Measurements from ENCODE around the gene ADAMTS13.
"Not testable (repeated sequence)": the region's sequence is repeated elsewhere in the genome, so short reads cannot be mapped to it uniquely, and the experiment has no call there.

Gene ADAMTS13

DNA sequence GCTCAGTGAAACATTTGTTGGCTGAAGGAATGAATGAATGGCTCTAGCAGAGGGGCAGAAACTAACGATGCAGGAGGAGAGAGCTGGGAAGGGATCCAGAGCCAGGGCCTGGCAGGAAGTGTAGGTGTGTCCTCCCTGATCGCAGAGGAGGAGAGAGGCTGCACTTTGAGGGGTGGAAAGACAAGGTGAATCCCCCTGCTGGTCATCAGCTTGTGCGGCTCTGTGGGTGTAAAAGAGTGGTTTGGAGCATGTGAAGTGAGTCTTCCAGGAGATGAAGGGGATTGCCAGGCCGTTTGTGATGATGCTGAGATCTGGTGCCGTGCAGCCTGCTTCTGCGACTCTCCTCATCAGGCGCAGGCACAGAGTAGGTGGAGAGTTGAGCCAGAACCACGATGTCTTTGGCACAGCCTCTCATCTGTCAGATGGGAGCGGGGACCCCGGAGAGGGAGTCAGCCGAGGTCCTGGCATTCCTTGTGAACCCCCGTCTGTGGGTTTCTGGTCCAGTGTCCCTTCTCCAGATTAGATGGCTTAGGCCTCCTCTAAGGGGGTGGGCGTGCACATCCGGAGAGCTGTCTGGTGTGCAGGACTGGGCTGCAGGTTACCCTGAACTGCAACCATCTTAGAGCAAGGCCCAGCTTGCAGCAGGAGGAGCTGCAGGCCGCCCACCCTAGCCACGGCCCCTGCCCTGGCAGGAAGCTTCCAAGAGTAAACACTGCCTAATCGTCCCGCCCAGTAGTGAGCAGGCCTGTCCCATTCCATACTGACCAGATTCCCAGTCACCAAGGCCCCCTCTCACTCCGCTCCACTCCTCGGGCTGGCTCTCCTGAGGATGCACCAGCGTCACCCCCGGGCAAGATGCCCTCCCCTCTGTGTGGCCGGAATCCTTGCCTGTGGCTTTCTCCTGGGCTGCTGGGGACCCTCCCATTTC, at the start of gene ADAMTS13:
Gene ADAMTS13 (plus strand): TSS at position 753 of the 928 bp plus-strand sequence. CDS start 77 bp downstream, at position 830.
- DNase-seq, result no peak

DNA sequence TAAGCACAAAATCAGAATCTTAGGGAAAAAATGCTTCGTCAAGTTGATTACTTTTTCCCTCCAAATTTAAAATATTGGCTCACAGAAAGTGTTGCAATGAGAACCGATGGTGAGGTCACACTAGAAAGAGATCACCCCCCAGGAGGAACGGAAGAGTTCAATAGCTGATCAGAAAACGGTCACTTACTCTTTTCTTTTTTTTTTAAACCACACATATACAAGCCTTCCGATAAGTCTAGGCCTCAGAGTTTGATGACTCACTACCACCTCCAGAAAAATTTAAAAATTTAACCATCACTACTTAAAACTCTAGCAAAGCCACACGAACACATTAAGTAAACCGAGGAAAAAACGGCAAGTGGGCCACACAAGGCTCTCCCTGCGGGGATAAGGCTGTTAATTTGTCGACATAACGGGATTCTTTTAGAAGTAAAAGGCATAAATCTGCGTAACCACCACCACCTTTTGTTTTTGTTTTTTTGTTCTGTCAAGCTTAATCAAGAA, 47.5 kb upstream of the ADAMTS13 start:
- no peak for DNase-seq

DNA sequence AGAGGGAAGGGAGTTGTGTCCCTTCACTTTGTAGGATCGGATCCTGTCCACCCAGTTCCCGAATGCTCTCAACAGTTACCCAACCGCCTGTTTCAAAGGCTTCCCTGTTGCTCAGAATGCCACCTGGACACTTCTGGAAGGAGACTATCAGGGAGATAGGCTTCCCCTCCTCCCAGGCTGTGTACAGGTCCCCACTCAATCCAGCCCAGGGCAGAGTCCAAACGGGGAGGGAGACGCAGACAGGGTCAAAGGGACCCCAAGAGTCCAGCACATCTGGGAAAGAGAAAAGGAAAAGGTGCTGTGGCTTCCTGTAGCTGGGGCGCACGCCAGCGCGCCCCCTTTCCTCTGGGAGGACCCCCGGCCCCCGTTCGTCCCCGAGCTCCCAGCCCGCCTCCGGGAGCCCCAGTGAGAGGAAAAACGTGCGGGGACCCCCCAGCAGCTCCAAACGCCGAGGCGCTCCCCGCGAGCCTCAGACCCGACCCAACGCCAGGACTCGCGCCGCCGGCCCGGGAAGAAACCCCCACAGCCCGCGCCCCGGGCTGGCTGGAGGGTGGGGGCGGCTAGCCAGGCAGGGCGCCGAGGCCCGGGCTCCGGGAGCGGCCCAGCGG, 46.9 kb upstream of the ADAMTS13 start:
- no peak for DNase-seq

DNA sequence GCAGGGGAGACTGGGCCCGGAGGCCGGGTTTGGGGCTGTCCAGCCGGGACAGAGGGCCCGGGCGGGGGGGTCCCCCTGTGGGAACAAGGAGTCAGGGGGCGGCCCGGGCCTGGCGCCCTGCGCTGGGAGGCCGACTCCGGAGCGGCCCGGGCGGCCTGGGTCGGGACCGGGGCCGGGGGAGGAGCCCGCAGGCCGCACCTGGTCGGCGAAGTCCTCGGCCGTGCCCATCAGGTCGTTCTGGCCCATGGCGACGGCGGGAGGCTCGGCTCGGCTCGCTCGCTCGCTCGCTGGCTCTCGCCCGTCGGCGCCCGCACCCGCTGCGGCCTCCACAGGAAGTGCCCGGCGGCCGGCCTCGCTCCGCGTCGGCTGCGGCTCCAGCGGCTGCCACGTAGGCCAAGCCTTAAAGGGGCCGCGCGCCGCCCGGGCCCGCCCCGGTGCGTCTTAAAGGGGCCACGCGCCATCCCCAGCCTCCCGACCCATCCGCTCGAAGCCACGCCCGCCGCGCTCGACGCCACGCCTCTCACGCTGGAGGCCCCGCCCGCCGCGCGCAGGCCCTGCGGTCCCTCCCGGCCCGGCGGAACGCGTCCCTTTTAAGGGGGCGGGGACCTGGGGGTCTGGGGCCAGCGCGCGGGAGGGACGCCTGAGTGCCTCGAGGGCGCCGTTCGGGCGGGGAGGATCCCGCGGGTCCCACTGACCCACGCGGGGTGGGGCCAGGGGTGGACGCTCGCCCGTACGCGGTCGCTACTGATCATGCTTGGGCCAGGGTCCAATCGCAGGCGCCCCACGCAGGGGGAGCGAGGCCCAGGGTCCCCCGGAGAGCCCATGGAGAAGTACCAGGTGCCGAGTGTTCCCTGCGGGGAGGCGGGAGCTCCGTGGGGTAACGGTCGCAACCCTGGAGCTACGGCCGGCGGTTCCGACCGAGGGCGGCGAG, 46.2 kb upstream of the ADAMTS13 start, which contains the start of the genes STKLD1 and SURF4:
Gene STKLD1 (plus strand): TSS at position 643 of the 931 bp plus-strand sequence. CDS start 108 bp downstream, at position 751.
Gene SURF4 (minus strand): TSS at position 337 of the 931 bp plus-strand sequence. CDS start 91 bp downstream, at position 246.
- peak; percentile 90 to 94 for DNase-seq

DNA sequence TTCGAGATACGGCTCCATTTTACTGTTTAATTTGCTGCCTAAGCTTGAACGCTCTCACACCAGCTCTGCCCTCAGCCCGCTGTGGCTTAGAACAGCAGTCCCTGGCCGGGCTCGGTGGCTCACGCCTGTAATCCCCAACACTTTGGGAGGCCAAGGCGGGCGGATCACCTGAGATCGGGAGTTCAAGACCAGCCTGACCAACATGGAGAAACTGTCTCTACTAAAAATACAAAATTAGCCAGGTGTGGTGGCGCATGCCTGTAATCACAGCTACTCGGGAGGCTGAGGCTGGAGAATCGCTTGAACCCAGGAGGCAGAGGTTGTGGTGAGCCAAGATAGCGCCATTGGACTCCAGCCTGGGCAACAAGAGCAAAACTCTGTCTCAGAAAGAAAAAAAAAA, 44.9 kb upstream of the ADAMTS13 start:
- DNase-seq, result not testable (repeated sequence)

DNA sequence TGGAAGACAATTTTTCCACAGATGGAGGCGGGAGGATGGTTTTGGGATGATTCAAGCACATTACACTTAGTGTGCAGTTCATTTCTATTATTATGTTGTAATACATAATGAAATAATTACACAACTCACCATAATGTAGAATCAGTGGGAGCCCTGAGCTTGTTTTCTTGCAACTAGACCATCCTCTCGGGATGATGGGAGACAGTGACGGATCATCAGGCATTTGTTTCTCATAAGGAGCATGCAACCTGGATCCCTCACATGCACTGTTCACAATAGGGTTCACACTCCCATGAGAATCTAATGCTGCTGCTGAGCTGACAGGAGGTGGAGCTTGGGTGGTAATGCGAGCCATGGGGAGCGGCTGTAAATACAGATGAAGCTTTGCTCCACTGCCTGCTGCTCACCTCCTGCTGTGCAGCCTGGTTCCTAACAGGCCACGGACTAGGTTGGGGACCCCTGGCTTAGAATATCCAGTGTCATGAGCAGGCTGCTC, 44.4 kb upstream of the ADAMTS13 start:
- no peak for DNase-seq

DNA sequence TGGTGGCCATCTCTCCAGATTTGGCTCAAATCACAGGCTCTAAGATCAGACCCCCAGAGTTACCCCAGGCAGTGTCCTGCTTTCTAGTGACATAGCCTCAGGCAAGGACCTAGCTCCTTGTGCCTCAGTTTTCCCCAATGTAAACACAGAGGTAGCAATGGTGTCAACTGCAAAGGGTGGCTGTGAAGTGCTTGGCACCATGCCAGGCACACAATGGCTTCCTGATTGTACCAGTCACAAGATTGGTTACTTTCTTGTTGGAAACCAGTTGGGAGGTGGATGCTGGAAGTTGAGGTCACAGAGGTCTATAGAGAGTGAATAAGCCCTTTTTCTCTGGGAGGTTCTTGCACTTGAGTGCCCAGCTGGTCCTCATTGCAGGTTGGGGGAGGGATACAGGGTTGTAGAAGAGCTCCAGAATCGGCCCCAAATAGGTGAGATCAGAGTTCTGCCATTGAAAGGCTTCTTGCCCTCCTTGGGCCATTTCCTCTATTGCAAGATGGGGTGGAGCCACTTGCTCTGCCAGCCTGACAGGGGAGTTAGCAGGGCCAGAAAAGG, 43.7 kb upstream of the ADAMTS13 start:
- no peak for DNase-seq

DNA sequence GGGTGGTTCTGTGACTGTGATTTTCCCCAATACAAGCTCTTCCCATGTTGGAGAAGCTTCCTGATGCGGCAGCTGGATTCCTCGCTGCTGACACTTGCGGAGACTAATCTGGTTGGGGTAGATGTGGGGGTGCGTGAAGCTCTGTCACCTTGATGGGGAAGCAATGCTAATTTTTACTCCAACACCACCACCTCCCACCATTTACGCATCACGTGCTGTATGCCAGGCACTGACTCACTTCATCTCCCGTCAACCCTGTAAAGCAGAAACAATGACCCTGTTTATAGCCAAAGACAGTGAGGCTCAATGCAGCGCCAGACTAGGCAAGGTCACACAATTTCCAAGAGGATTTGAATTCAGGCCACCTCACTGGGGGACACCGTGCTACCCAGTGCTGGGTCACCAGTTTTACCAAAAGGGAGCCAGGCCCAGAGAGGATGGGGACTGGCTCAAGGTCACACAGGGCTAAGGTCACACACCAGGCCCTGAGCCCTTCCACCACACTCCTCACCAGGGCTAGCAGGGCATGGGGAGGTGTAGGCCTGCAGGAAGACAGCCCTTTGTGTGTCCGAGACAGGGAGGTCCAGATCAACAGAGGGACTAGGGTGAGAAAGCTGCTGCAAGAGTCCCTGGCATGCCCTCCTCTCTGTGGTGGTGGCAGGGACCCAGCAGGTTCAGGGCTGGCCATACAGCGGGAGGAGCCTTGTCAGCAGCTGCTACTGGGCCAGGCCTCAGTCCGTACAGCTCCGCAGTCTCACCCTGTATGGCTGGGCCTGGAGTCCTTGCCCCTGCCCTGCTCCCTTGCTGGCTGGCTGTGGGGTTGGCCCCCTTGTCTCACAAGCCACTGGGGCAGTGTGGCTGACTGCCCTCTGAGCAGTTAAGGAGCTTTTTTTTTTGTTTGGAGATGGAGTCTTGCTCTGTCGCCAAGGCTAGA, 42.7 kb upstream of the ADAMTS13 start:
- DNase-seq, result no peak

DNA sequence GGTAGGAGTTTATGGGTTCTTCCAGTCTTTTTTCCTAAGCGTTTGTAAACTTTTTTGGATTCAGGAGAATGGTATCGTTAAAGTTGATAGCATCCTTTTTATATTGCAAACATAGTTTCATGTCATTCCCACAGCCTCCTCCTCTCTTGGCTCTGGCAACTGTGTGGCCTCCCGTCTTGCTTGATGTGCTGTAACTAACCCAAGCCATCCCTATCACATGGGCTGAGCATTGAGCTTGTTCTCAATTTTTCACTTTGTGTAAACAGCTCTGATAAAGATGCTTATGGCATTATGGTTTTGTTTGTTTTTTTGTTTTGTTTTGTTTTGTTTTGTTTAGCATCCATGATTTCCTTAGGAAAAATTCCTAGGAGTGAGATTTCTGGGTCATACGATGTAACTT, 41.4 kb upstream of the ADAMTS13 start:
- no peak for DNase-seq

DNA sequence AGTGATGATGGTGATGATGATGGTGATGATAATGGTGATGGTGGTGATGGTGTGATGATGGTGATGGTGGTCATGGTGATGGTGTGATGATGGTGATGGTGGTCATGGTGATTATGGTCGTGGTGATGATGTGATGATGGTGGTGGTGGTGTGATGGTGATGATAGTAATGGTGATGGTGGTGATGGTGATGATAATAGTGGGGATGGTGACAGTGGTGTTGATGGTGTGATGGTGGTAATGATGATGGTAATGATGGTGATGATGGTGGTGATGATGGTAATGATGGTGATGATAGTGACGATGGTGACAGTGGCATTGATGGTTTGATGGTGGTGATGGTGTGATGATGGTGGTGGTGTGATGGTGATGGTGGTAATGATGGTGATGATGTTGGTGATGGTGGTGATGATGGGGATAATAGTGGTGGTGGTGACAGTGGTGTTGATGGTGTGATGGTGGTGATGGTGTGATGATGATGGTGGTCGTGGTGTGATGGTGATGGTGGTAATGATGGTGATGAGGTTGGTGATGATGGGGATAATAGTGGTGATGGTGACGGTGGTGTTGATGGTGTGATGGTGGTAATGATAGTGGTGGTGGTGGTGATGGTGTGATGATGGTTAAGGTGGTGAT, 39.5 kb upstream of the ADAMTS13 start:
- DNase-seq, result no peak

DNA sequence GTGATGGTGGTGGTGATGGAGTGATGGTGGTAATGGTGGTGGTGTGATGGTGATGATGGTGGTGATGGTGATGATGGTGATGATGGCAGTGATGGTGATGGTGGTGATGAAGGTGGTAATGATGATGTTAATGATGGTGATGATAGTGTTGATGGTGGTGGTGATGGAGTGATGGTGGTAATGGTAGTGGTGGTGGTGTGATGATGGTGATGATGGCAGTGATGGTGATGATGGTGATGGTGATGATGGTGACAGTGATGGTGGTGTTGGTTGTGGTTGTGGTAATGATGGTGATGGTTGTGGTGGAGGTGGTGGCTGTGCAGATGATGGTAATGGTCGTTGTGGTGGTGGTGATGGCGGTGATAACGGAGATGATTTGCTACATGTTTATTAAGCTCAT, 38.7 kb upstream of the ADAMTS13 start:
- DNase-seq, result no peak

DNA sequence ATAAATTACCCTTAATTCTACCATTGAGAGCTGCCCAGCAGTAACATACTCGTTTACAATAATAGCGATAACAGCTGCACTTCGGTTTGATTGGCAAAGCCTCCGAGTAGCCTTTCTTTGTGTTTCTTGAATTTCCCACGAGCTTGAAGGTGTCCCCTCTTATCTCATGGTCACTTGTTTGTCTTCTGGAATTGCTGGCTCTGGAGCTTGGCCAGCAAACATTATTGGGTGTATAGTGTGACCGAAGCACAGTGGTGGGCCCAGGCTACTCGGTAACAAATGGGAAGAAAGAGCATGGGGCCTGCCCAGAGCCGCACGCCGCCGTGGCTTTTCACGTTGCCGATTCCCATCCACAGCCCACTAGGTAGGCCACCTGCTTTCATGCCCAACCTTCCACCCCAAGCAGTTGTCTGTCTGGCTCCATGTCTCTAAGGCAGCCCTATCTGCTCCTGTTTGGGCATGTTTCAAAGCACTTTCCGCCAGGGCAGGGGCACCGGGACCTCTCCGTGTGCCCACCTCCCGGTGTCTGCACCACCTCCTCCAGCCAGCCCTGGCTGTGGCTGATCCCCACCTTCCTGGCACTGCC, 37.3 kb upstream of the ADAMTS13 start:
- no peak for DNase-seq

DNA sequence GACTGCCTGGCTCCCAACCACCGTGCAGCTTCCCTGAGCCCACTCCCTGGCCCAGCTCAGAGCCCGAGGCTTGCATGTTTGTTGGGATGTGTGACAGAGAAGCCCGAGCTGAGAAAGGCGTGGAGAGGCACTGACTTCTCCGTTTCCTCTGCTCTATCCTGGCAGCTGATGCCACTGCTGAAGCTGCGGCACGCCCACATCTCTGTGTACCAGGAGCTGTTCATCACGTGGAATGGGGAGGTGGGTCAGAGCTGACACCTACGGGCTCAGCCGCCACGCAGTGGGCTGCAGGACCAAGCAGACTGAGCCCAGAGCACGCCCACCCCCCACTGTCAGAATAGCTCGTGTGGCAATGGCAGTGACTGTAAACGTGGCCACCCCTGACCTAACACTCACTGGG, 36.7 kb upstream of the ADAMTS13 start:
- no peak for DNase-seq

DNA sequence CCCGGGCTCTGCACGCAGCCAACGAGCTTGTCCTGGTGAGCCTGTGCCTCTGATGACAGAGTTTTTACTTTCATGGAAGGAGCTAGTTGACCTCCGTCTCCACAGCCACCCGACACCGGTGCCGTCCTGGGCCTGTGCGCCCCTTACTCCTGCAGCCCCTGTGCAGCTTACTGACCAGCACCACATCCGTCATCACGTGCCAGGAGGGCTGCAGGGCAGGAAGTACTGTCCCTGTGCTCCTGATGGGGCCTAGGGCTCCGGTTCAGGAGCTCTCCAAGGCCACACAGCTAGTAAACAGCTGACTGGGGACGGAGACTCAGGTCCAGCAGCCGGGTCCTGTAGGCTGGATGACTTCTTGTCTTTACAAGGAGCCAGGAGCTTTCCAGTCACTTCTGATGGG, 35.8 kb upstream of the ADAMTS13 start:
- no peak for DNase-seq

DNA sequence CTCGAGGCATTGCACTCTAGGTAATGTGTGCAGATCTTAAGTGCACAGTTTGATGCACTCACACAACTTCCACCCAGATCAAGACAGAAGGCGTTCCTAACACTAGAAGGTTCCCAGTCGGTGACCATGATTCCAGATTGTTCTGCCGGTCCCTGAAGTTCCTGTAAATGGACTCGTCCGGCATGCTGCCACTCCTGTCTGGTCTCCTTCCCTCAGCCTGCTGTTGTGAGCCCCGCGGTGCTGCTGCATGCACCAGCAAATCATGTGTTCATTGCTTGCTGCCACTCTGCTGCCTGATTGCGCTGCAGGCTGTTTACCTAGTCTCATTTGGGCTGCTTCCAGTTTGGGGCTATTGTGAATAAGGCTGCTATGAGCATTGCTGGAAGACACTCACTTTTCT, 34.5 kb upstream of the ADAMTS13 start:
- DNase-seq, result no peak

DNA sequence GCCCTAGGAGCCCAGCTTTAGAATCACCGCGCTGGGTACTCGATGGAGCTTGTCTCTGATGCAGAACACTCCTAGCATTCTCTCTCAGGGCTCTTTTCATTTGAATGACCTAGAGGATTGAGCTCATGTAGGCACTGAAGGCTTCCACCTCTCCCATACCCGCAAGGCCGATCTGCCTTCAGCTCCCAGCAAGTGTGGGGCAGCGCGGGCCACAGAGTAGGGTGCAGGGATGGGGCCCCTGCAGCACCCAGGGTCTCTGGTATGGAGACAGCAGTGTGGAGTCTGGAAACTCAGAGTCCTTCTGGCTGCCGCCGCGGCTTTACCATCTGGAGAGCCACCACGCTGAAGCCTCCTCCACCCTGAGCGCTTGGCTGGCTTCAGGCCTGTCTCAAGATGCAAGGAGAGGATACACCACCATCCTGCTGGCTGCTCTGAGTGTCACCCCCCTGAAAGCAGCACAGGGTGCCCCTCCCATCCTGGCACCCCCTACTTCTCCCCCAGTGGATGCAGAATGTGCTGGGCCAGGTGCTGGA, 33.1 kb upstream of the ADAMTS13 start:
- DNase-seq, result no peak

DNA sequence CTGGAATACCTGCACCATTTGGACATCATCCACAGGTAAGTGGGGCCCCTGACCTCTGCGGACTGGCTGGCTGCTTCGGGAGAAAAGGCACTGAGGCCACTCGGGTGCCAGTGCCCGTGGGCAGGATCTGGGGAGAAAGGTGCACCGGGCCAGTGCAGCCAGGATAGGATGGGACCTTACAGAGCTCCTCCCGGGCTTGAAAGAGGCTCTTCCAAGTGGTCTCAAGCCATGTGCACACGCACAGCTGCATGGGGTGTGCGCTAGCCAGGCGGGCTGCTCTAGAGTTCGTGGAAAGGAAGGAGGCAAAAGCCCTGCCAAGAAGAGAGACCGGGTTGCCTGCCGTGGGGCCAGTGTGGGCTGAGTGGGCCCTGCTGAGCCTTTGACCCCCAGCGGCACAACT, 32.6 kb upstream of the ADAMTS13 start:
- DNase-seq, result no peak

DNA sequence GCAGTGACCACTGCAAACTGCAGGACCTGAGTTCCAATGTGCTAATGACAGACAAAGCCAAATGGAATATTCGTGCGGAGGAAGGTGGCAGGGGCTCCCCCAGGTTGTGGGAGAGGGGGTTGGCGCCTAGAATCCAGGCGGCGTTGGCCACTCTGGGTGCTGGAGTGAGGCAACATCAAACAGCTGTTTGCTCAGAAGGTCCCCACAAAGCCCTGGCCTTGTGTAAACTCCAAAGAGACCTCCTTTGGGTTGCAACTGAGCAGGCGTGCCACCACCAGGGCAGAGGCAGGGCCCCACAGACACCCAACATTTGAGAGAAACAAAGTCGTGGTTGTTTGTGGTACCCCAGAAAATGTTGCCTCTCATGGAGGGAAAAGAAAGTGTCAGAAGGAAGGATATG, 31.5 kb upstream of the ADAMTS13 start:
- DNase-seq, result no peak

DNA sequence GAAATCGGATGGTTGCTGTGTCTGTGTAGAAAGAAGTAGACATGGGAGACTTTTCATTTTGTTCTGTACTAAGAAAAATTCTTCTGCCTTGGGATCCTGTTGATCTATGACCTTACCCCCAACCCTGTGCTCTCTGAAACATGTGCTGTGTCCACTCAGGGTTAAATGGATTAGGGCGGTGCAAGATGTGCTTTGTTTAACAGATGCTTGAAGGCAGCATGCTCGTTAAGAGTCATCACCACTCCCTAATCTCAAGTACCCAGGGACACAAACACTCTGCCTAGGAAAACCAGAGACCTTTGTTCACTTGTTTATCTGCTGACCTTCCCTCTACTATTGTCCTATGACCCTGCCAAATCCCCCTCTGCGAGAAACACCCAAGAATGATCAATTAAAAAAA, 30.7 kb upstream of the ADAMTS13 start:
- not testable (repeated sequence) for DNase-seq

DNA sequence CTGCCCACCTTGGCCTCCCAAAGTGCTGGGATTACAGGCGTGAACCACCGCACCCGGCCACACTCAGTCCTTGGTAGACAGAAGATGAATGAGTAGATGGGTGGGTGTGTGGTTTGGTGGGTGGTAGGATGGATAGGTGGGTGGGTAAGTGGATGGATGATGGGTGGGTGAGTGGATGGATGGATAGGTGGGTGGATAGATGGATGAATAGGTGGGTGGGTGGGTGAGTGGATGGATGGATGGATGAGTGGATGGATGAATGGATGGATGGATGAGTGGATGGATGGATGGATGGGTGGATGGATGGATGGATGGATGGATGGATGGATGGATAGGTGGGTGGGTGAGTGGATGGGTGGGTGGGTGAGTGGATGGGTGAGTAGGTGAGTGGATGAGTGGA, 29.9 kb upstream of the ADAMTS13 start:
- not testable (repeated sequence) for DNase-seq
